ENCODE results near the gene SREBF1.
A peak's percentile ranks its signal among the peaks of the same experiment; 100 is the strongest.

Gene SREBF1

DNA sequence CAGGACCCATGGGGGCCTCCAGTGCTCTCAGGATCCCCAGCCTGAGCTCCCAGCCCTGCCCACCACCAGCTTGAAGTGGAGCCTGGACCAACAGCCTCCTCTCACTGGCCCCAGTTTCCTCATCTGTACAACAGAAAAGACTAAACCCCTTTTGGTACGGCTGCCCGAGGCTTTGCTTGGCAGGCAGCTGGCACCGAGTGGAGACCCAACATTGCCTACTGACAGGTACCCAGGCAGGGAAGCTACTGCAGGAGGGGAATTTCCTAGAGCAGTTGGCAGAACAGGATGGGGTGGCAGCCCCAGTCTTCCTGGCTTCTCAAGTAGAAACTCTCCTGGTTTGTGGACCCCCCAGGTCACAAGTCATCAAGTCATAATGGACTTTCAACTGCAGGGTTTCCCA lies 14.2 kb downstream of the SREBF1 start:
- no peak for DNase-seq

DNA sequence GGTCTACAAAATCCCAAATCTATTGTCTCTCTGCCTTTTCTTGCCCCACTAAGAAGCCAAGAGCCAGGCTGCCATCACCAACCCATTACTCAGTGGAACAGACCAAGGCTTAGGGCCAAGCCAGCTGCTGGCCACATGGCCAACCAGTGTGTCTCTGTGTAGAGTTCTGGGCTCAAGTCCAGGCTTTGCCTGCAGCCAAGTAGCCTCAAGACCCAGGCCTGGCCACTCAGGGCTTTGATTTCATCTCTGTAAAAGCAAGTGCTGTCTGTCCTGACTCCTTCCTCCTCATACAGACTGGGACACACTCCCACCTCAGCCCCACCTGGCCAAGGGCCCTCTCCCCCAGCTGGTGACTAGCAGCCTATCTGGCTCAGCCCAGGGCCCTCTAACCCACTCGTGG lies 14.6 kb downstream of the SREBF1 start:
- DNase-seq = peak; percentile 93

DNA sequence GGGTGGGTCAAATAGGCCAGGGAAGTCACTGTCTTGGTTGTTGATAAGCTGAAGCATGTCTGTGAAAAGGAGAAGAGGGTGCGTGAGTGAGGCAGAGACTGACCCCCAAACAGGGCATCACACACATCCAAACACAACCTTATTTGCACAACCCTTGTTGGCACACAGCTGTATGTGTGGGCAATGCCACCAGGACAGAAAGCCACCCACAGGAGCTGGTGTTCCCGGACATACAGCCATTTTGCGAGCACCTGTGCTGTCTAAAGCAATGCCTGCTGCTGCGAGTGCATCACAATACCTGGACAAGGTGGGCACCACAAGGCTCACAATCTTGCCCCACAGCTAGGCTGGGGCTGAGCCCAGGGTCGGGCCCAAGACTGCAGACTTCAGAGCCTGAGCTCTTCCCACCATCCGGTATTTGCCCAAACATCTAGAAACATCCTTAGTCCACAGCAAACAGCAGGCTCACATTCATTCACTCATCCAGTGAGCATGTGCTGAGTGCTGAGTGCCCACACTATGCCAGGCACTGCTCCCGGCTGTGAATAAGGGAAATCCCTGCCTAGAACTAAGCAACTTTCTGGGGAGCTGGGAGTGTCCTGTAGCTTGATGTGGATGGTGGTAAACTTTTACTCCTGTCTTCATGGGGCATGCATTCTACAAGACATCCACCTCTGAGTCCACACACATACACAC lies 16.2 kb downstream of the SREBF1 start:
- DNase-seq = peak; percentile 35

GRCh38 chr17:17820046-17820445 lies 16.7 kb downstream of the SREBF1 start:
- DNase-seq = no peak

GRCh38 chr17:17819561-17819995 lies 17.2 kb downstream of the SREBF1 start:
- peak; percentile 33 for DNase-seq

DNA sequence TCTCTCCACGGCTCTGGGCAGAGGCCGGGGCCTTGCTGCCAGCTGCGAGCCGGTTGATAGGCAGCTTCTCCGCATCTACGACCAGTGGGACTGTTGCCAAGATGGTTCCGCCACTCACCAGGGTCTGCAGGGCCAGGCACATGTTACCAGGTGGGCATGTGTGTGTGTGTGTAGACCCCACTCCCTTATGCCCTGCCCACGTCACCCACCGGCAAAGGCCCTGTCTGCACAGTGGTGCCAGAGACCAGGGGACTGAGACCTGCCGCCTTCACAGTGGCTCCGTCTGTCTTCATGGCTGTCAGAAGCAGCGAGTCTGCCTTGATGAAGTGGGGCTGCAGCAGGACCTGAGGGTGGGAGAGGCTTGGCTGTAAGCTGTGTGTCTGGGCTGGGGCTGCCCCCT lies 17.7 kb downstream of the SREBF1 start:
- no peak for DNase-seq

GRCh38 chr17:17818088-17818526 lies 18.7 kb downstream of the SREBF1 start:
- DNase-seq = no peak

DNA sequence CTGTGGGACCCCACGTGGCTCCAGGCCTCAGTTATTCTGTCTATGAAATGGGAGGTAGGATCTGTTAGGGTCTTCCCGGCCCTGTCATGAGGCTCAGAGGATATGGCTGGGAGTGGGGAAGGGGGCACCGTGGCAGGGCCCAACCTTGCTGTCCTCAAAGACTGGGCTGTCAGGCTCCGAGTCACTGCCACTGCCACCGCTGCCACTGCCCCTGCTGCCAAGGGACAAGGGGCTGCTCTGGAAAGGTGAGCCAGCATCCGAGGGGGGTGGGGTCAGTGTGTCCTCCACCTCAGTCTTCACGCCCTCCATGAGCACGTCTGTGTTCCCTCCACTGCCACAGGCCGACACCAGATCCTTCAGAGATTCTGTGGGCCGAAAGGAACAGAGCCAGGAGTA lies 19.2 kb downstream of the SREBF1 start:
- no peak for DNase-seq

DNA sequence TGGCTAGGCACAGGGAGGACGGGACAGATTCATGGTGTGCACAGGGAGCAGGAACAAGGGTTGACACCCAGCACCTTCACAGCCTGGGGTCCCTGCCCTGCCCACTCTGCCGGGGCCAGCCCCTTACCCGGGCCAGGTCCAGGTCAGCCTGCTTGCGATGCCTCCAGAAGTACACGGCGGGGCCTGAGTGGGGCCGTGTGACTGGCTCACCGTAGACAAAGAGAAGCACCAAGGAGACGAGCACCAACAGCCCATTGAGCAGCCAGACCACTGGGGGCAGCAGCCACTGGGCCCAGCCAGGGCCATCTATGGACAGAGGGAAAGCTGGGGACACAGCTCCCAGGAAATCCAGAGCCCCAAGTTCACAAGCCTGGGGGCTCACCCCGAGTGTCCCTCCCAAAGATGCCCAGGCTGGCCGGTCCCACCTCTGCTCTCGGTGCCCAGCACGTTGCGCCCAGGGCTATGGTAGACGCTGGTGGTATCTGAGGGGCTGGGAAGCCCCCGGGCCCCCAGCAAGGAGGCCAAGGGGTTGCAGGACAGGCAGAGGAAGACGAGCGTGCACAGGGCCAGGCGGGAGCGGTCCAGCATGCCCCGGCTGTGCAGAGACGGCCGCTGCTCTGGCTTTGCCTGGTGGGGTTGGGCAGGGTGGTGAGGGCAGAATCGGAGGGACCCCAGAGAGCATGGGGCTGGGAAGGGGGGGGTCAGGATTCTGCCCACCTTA lies 19.8 kb downstream of the SREBF1 start:
- DNase-seq = no peak

- no peak for DNase-seq
Measured at GRCh38 chr17:17816240-17816814, 20.5 kb downstream of the SREBF1 start.

GRCh38 chr17:17815436-17816200 lies 21.2 kb downstream of the SREBF1 start:
- no peak for DNase-seq

DNA sequence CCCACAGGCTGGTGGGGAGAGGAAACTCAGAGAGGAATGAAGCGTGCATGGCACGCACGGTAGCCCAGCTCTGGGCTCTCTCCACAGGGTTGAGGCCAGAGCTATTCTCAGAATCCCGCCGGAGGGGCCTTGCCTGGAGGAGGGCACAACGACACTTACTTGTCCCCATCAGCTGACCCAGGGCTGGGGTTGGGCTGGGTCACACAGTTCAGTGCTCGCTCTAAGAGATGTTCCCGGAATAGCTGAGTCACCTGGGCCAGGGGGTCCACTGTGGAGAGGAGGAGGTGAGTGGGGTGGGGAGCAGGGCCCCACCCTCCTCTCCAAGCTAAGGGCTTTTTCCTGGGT lies 21.8 kb downstream of the SREBF1 start:
- DNase-seq = no peak

- no peak for DNase-seq
Measured at GRCh38 chr17:17814162-17815061, 22.4 kb downstream of the SREBF1 start.

- no peak for DNase-seq
Measured at GRCh38 chr17:17813725-17814095, 23.1 kb downstream of the SREBF1 start.

DNA sequence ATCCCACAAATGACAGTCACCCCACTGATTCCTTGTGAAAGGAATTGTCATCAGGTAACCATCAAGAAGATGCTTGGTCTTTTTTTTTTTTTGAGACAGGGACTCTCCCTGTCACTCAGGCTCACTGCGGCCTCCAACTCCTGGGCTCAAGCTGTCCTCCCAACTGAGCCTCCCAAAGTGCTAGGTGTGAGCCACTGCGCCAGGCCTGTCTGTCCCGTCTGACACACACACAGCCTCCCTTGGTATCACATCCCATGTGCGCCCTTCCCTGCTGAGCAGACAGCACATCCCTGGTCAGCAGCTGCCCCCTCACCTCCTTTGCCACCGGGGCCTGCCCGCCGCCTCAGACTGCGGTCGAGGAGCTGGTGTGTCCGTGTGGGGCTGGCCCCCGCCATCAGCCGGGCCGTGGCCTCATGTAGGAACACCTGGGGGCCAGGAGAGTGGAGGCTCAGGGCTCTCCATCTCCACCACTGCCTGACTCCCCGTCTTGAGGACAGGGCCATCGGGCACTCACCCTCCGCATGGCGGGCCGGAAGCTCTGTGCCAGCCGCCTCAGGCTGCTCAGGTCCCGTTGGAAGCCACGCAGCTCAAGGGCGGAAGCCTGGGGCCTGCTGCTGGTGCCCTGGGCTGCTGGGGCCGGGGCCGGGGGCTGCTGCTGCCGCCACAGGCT lies 23.6 kb downstream of the SREBF1 start:
- DNase-seq = no peak

GRCh38 chr17:17812211-17813054 lies 24.4 kb downstream of the SREBF1 start:
- DNase-seq = peak; percentile 66

DNA sequence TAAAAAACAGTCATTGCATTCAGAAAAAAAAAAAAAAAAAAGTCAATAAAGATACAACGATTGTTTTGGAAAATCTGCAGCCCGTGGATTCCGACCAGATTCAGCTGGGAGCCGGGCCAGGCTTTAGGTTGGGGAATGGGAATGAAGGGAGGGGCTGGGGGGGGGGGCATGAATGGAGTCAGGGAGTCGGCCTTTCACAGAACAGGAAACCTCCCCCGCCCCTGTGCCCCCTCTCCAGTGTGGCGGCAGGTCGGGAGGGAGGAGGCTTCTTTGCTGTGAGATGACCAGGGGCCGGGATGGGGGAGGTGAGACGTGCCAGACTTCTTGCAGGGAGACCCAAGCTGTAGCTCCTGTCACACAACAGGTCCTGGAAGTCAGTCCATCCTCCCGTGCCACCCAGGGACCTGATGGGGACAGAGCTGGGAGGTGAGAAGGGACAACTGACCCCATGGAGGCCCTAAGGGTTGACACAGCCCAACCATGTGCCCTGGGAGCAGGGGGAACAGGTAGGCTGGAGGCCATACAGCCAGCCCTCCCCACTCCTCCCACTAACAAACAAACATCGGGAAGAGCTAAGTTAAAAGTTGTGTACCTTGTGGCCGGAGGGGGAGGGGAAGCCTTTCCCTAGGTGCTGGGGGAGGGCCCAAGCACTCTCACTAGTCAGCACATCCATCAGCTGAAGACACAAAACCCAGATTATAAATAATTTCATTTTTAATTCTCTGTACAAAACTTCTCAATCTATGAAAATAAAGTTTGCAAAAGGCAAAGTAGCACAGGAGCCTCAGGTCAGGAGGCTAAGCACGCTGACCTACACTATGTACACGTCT lies 25.2 kb downstream of the SREBF1 start:
- DNase-seq = no peak

GRCh38 chr17:17810895-17811248 lies 25.9 kb downstream of the SREBF1 start:
- no peak for DNase-seq

GRCh38 chr17:17810084-17810894 lies 26.5 kb downstream of the SREBF1 start:
- no peak for DNase-seq

All from midbrain (tissue), 1 donor.